Dedifferentiated amniotic fluid mesenchymal stem cell (primary cell): ENCODE results near the gene TNFRSF8.
"Not testable (repeated sequence)": the region's sequence is repeated elsewhere in the genome, so short reads cannot be mapped to it uniquely, and the experiment has no call there.

Experiments
- DNase-seq: peaks from one replicate; pipeline ENCODE4 v3.0.0-alpha.2; 2016; ENCODE audit errors: extremely low spot score

Gene TNFRSF8

GRCh38 chr1:12087797-12088314 lies 24.8 kb downstream of the TNFRSF8 start:
- no peak for DNase-seq

DNA sequence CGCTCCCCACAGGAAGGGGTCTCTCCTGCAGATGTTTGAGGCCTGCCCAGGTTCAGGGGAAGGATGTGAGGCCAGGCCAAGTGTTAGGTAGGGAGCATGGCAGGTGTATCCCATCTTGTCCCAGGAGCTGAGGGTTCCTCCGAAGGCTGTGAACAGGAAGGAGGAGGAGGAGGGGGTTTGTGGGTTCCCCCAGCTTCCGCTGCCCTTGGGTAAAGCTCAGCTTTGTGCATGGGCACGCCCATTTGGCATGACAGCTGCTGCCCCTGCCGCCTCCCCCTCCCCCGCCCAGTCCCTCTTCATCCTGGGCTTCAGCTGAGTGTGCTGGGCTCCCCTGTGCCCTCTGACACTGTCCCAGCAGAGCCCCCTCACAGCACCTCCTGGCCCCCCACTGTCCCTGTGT lies 25.5 kb downstream of the TNFRSF8 start:
- DNase-seq: no peak

DNA sequence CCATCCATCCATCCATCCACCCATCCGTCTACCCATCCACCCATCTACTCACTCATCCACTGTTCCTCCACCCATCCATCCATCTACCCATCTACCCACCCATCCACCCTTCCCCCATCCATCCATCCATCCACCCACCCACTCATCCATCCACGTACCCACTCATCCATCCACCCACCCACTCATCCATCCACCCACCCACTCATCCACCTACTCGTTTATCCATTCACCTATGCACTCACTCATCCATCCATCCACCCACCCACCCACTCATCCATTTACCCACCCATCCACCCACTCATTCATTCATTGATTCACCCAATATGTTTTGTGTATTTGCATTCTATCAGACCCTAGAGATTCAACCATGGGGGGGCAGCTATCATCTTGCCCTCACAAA lies 27.2 kb downstream of the TNFRSF8 start:
- DNase-seq: no peak

GRCh38 chr1:12091191-12091590 lies 28.1 kb downstream of the TNFRSF8 start:
- no peak for DNase-seq

DNA sequence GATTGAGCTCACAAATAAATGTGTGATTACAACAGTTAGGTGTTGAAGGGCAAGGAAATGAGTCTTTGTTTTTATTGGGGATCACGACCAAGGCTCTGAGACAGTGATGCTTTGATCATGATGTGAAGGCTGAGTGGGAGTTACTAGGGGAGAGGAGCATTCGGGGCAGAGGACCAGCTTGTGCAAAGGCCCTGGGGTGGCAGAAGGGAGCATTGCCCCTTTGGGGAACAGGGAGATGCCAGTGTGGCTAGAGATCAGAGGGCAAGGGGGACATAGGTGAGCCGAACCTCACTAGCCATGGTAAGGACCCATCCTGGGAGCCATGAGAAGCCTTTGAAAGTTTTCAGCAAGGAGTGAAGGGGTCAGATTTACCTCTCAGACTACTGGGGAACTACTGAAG lies 31.1 kb downstream of the TNFRSF8 start:
- no peak for DNase-seq

GRCh38 chr1:12095452-12096263 lies 32.6 kb downstream of the TNFRSF8 start:
- DNase-seq: no peak

DNA sequence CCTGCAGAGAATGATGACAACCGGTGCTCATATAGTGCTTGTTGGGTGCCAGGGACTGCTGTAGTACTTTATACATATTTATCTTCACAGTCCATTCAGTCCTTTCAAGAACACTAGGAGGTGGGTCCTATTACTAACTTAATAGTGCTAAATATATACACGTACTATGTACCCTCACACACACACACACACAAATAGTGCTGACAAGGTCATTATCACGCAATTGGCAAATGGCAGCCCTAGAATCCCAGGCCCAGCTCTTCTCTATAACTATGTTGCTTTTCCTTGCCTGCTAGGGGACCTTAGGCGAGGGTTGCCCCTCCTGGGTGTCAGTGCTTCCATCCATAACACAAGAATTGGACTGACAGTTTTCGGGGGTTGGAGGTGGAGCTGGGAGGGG lies 33.5 kb downstream of the TNFRSF8 start:
- DNase-seq: no peak

GRCh38 chr1:12097321-12097720 lies 34.2 kb downstream of the TNFRSF8 start:
- peak; percentile 20 for DNase-seq

DNA sequence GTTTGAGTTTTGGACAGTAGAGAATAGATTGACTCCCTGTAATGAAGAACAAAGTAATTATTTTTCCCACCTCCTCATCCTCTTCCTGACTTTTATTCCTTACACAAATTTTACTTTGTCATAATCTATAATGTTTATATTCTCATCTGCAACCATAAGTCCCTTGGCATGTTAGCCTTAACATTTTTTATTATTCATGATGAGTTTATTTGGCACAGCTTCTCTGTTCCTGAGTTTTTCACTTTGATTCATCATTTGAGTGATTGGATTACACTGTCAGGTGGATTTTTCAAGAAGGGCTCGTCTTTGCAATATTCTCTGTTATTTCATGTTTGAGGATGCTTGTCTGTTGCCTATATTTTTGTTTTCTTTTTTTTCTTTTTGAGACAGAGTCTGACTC lies 35.7 kb downstream of the TNFRSF8 start:
- DNase-seq: no peak

DNA sequence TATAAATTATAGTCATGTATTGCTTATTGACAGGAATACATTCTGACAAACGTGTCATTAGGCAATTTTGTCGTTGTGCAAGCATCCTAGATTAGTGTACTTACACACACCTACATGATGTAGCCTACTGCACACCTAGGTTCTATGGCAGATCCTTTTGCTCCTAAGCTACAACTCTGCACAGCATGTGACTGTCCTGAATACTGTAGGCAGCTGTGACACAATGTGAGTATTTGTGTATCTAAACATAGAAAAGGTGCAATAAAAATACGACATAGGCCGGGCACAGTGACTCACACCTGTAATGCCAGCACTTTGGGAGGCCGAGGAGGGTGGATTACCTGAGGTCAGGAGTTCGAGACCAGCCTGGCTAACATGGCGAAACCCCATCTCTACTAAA lies 36.5 kb downstream of the TNFRSF8 start:
- DNase-seq: no peak

- no peak for DNase-seq
Observed at GRCh38 chr1:12100071-12100470, 37.0 kb downstream of the TNFRSF8 start.

DNA sequence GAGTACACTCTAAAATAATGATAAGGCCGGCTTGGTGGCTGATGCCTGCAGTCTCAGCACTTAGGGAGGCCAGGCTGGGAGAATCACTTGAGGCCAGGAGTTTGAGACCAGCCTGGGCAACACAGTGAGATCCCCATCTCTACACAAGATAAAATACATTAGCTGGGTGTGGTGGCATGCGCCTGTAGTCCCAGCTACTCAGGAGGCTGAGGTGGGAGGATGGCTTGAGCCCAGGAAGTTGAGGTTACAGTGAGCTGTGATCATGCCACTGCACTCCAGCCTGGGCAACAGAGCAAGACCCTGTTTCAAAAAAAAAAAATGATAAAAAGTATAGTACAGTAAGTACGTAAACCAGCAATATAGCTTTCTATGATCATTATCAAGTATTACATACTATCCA lies 38.0 kb downstream of the TNFRSF8 start:
- not testable (repeated sequence) for DNase-seq

DNA sequence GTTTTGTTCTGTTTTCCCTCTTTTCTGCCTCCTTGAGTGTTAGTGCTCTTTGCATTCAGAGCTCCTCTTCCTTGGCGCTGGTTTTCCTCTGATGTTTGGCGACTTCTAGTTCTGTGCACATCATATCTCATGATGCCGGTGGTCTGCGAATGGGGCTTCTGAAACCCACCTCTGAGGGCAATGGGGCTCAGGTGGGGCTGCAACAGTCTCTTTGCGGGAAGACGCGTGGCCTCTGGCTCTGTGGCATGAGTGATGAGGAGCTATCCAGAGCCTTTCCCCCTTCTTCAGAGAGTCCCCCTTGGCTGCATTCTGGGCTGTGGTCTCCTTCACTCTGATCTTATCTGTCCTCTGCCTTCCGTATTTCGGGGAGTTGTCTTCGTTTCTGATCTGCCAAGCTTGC lies 39.0 kb downstream of the TNFRSF8 start:
- DNase-seq: no peak

DNA sequence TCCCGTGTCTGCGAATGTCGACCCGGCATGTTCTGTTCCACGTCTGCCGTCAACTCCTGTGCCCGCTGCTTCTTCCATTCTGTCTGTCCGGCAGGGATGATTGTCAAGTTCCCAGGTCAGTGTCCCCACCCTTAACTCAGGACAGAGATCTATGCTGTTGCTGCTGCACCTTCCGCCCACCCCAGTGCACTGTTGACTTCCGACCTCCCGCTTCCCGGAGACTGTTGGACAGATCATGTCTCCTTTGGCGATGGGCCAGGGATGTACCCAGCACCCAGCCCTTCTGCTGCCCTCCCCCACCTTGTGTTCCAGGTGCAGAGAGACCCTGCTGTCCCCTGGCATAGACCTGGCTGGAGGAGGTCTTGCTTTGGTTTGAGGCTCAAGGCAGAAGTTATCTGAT lies 41.3 kb downstream of the TNFRSF8 start:
- no peak for DNase-seq

DNA sequence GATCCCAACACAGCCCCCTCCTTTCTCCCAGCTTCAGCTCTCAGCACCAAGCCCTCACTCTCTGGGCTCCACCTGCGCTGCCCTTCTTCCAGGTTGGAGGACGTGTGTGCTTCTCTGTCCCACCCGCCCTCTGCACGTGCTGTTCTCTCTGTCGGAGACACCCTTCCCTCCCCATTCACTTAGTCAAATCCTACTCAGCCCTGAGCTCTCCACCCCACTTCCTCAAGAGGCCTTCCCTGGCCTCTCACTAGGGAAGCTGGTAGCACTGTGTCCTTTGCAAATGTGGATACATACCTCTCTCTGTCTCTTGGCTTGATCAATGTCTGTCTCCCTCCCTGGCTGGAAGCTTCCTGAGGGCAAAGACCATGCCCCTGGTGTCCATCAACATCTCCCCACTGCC lies 43.0 kb downstream of the TNFRSF8 start:
- no peak for DNase-seq

- DNase-seq: not testable (repeated sequence)
Observed at GRCh38 chr1:12106861-12107260, 43.8 kb downstream of the TNFRSF8 start.

DNA sequence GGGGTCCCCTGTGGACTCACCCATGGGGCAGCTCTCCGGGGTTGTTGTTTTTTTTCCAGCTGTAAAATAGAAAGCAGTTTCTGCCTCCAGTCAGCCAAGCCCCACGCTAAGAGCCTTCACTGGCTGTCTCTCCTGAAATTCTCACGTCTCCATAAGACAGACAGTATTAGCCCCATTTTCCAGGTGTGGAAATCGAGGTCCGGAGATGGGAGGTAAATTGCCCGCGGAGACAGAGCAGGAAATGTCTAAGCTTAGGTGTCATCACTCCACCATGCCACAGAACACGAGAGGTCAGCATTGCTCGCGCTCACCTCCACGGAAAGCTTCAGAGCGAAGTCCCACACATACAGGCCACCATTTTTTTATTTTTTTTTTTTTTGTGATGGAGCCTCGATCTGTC lies 44.6 kb downstream of the TNFRSF8 start:
- DNase-seq: no peak

DNA sequence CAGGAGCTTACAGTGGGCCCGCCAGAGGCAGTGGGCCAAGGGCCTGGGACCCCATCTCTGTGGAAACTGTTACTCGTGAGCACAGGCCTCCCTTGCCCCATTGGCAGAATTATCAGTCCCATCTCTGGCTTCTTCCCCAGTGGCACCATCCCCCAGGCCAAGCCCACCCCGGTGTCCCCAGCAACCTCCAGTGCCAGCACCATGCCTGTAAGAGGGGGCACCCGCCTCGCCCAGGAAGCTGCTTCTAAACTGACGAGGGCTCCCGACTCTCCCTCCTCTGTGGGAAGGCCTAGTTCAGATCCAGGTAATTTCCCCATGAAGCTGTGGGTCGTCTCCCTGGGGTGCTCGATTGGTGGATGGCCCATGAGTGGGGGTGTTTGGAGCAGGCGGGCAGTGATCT lies 46.8 kb downstream of the TNFRSF8 start:
- no peak for DNase-seq

DNA sequence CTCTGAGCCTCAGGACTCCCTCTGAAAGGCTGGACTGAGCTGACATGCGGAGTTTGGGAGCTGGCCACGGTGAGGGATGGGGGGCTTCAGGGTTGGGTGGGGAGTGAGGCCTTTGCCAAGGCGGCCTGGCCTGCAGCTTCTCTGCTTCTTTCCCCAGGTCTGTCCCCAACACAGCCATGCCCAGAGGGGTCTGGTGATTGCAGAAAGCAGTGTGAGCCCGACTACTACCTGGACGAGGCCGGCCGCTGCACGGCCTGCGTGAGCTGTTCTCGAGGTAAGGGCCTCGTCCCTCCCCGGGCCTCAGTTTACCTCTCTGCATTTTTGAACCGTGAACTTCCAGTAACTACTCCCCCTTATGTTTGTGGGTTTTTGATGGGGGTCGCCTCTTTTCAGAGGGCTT lies 48.6 kb downstream of the TNFRSF8 start:
- no peak for DNase-seq

GRCh38 chr1:12112711-12113161 lies 49.6 kb downstream of the TNFRSF8 start:
- DNase-seq: no peak

DNA sequence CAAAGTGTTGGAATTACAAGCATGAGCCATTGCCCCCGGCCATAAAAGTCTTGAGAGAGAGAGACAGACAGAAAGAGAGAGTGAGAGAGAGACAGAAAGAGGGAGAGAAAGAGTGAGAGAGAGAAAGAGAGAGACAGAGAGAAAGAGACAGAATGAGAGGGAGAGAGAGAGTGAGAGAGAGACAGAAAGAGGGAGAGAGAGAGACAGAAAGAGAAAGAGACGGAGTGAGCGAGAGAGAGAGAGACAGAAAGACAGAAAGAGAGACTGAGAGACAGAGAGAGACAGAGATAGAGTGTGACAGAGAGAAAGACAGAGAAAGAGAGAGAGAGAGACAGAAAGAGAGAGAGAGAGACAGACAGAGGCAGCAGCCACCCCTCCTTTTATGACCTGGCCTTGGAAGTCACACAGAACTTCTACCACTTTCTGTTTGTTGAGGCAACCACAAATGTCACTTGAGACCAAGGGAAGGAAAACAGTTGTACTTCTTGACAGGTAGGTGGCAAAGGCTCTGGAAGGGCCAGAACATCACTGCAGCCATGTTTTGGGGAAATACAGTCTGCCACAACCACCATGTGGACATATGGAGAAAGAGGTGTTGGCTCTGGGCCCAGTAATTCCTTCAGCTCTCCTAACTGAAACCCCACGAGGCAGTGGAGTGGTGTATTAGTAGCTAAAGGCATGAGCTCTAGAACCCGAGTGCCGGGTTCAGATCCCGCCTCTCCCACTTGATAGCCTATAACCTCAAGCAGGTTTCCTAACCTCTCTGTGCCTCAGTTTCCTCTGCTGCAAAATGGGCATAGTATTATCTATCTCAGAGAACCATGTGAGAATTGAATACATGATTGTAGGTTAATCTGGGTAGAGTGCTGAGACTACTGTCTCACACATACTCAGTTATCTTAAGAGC lies 50.6 kb downstream of the TNFRSF8 start:
- no peak for DNase-seq

DNA sequence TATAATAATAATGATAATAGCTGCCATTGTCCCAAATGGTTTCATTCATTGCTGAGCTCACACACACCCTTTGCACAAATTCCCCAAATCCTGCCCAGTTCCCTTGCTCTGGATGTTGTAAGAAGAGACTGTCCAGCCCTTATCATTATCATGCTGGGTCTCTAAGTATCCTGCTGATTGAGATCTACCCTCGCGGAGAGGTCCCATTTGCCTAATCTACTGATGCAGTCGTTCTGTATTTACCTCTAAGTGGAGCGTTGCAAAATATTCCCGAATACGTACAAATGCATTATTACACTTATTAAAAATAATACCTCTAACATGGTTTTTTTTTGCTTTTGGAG lies 51.2 kb downstream of the TNFRSF8 start:
- no peak for DNase-seq

GRCh38 chr1:12114916-12115315 lies 51.8 kb downstream of the TNFRSF8 start:
- DNase-seq: no peak
